Activated naive CD8-positive, alpha-beta T cell treated with anti-CD3 and anti-CD28 coated beads, Interleukin-2, amount 10 ng/mL, durations not matched to agents 7 days and 5 days (primary cell): ENCODE results near the gene DISP3. TPM values are rescaled to one million over a fixed set of nuclear protein-coding genes. Genes with fewer than 3 reads are reported as not detected.

Experiments used
- ATAC-seq: fragments of 150-1000 bp; cut with Tn5 transposase; one replicate; pipeline ENCODE4 v1.10.0; 2021; ENCODE audit warnings: low read depth, moderate library complexity
- POLR2A ChIA-PET: fragments of 350-600 bp; sonication (Branson Sonifier 250); formaldehyde crosslinking; loops from one replicate; lab custom pipeline; 2021; ENCODE audit warnings: antibody characterized with exemption; lab: Charles Lee
- DNase-seq: peaks from one replicate; pipeline ENCODE4 v3.0.0; 2021
- H3K27ac Mint-ChIP-seq: one replicate; pipeline ENCODE4 v1.8.0; 2022; ENCODE audit warnings: mild to moderate bottlenecking, mixed read lengths
- H3K27me3 Mint-ChIP-seq: one replicate; pipeline ENCODE4 v1.8.0; 2022; ENCODE audit warnings: mild to moderate bottlenecking, moderate library complexity, mixed read lengths
- H3K36me3 Mint-ChIP-seq: one replicate; pipeline ENCODE4 v1.8.0; 2021; ENCODE audit warnings: mild to moderate bottlenecking, mixed read lengths
- H3K4me1 Mint-ChIP-seq: one replicate; pipeline ENCODE4 v1.8.0; 2021; ENCODE audit warnings: mixed read lengths
- H3K4me3 Mint-ChIP-seq: one replicate; pipeline ENCODE4 v1.8.0; 2022; ENCODE audit warnings: mild to moderate bottlenecking, moderate library complexity, mixed read lengths
- H3K9me3 Mint-ChIP-seq: one replicate; pipeline ENCODE4 v1.8.0; 2021; ENCODE audit warnings: mixed read lengths
- total RNA-seq, 2 experiments: library from RNA; stranded (reverse); gene quantifications; one replicate each; pipeline ENCODE4 v1.2.3, GENCODE V29; 2021

The DISP3 gene
- total RNA-seq, 2 experiments from 2014 or later = 0.44 to 0.60 TPM

DNA sequence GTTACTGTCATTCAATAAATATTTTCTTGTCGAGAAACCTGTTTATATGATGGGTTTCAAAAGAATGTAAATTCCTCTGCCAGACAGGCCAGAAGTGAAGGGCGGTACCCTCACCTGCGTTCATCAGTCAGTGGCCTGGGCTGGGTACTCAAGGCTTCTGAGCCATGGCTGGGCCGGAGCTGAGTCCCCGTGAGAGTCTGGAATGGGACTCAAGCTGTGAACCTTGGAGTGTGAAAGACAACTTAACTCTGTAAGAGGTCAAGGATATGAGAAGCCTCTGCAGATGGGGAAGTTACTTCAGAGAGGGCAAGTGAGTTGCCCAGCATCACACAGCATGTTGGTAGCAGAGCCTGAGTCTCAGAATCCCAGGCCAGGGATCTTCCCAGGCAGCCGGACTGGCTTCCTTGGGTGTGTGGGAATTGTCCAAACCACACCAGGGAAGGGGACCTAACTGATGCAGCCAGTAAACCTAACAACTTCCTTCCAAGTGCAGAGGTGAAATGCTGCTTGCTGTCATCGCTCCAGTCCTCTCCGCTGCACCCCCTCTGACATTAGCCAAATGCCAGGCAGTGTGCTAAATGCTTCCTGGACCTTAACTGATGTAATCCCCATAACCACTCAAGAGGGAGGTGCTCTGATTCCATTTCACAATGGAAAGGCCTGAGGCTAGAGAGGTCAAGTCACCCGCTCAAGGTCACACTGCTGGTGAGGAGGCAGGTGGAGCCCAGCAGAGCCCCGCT is 4.8 kb downstream of the DISP3 start:
- Mint-ChIP-seq H3K36me3 (no peaks in the 10 kb centered on the region), H3K4me3 (no peak overlapping the region), H3K4me1 (peaks cover 5% of the 10 kb centered on the region), H3K27ac (no peak overlapping the region), H3K27me3 (peaks cover 33% of the 10 kb centered on the region), H3K9me3 (no peaks in the 10 kb centered on the region)
- ATAC-seq = no peak
- POLR2A ChIA-PET = no interaction called here
- no peak for DNase-seq

- Mint-ChIP-seq H3K4me3 (no peak overlapping the region), H3K27me3 (peaks cover 33% of the 10 kb centered on the region), H3K4me1 (peaks cover 5% of the 10 kb centered on the region), H3K9me3 (no peaks in the 10 kb centered on the region), H3K27ac (no peak overlapping the region), H3K36me3 (no peaks in the 10 kb centered on the region)
- no peak for ATAC-seq
- DNase-seq = no peak
- POLR2A ChIA-PET = no interaction called here
Observed at GRCh38 chr1:11484321-11484655, 5.3 kb downstream of the DISP3 start.

DNA sequence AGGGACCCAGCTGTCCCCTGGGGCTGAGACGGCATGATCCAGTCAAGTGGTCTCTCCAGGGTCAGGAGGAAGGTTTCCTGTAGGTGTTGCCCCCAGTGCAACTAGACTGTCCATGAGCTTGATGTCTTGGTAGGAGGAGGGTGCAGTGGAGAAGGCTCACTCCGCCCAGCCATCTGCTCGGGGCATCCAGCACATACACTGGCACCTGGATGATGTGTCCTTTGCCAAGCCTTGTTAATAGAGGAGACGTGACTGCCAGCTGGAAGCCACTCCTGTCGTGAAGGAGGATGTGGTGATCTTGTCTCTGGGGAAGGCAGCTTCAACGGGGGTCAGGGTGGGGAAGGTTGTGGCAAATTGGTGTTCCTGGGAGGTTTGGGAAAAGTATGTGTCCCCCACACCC is 6.2 kb downstream of the DISP3 start:
- no peak overlapping the region for H3K27ac Mint-ChIP-seq
- H3K4me1 Mint-ChIP-seq = peaks cover 4% of the 10 kb centered on the region
- no peaks in the 10 kb centered on the region for H3K36me3 Mint-ChIP-seq
- ATAC-seq (no peak), DNase-seq (no peak)
- POLR2A ChIA-PET = no interaction called here
- H3K4me3 Mint-ChIP-seq = no peak overlapping the region
- peaks cover 28% of the 10 kb centered on the region for H3K27me3 Mint-ChIP-seq
- H3K9me3 Mint-ChIP-seq = no peaks in the 10 kb centered on the region

DNA sequence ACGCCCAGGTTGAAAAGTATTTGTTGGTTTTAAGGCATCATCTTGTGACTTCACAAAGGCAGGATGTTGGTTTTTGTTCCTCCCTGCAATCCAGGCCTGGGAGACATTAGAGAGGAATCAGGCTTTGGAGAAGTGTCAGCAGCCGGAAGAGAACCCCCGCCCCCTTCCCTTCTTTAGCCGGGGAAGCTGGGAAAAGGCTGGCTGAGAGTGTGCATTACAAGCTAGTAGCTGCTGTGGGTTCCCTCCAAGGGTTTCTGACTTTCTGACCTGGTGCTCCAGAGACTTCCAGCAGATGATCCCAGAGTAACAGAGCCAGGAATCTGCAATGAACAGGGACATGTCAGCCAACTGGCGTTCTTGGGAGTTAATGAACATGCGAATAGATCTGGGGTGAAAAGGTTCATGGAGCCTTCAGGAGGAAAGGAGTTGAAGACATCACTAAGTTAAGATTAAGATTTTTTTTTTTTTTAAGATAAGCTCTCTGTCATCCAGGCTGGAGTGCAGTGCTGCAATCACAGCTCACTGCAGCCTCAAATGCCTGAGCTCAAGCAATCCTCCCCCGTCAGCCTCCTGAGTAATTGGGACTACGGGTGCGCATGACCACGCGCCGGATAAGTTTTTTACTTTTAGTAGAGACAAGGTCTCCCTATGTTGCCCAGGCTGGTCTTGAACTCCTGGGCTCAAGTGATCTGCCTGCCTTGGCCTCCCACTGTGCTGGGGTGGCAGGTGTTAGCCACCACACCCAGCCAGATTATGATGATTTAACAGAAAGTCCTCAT is 7.5 kb downstream of the DISP3 start:
- H3K9me3 Mint-ChIP-seq = no peaks in the 10 kb centered on the region
- no peak for DNase-seq
- no peaks in the 10 kb centered on the region for H3K4me1 Mint-ChIP-seq
- no peaks in the 10 kb centered on the region for H3K36me3 Mint-ChIP-seq
- H3K27ac Mint-ChIP-seq = no peak overlapping the region
- H3K27me3 Mint-ChIP-seq = peaks cover 17% of the 10 kb centered on the region
- H3K4me3 Mint-ChIP-seq = no peak overlapping the region
- ATAC-seq = no peak
- POLR2A ChIA-PET = no interaction called here

DNA sequence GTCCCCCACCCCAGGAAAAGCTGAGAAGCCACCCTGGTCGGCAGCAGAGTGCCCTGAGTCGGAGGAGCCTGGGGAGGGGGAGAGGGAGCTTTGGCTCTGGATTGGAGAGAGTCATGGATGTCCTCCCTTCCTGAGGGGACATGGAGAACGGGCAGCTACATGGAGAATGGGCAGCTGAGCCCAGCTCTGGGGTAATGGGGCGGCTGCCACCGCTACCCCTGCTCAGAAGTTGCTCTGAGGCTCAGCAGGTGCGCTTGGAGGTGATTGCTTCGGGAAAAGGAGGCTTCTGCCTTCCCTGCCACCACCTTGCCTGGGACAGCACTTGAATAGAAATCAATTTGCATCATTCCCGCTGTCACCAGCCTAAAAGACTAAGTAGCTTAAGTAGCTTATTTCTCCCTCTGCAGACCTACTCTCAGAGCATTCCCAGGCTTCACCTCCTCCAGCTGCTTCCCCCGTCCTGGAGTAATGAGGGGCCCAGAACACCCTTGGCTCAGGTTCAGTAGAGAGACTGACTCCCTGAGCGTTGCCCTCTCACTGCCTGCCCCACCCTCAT is 8.3 kb downstream of the DISP3 start:
- no peaks in the 10 kb centered on the region for H3K9me3 Mint-ChIP-seq
- H3K27ac Mint-ChIP-seq = no peak overlapping the region
- POLR2A ChIA-PET = no interaction called here
- no peak overlapping the region for H3K4me3 Mint-ChIP-seq
- no peak for DNase-seq
- H3K4me1 Mint-ChIP-seq = no peaks in the 10 kb centered on the region
- peaks cover 11% of the 10 kb centered on the region for H3K27me3 Mint-ChIP-seq
- no peak for ATAC-seq
- H3K36me3 Mint-ChIP-seq = no peaks in the 10 kb centered on the region

DNA sequence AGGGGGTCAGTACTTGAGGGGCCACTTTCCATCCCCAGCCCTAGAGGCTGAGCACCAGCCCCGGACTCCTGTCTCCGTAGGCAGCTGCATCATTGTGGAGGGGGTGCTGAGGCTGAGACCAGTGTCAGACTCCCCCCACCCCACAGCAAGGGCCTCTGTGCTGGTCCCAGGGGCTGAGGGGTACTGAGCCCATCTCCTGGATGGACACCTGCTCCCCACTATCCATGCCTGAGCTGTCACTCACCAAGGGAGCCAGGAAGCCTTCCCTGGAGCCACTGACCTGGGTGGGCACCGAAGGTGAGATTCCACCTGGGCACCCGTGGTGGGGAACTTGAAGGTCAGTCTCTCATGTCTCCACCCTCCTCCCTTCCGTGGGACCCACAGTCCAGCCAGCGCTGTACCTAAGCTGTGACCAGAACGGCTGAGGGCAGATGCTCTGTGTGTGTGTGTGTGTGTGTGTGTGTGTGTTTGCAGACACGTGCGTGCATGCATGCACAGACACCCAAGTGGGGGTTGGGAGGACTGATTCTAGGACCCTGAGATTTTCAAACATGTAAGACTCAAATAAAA is 9.3 kb downstream of the DISP3 start:
- Mint-ChIP-seq H3K27me3 (peaks cover 11% of the 10 kb centered on the region), H3K36me3 (no peaks in the 10 kb centered on the region), H3K9me3 (no peaks in the 10 kb centered on the region), H3K27ac (no peak overlapping the region), H3K4me3 (no peak overlapping the region), H3K4me1 (no peaks in the 10 kb centered on the region)
- DNase-seq = no peak
- no peak for ATAC-seq
- POLR2A ChIA-PET = no interaction called here

- Mint-ChIP-seq H3K4me1 (no peaks in the 10 kb centered on the region), H3K9me3 (peaks cover 1% of the 10 kb centered on the region), H3K27ac (no peak overlapping the region), H3K4me3 (no peak overlapping the region), H3K27me3 (peaks cover 10% of the 10 kb centered on the region), H3K36me3 (no peaks in the 10 kb centered on the region)
- POLR2A ChIA-PET = no interaction called here
- no peak for ATAC-seq
- no peak for DNase-seq
Observed at GRCh38 chr1:11488966-11489625, 10.1 kb downstream of the DISP3 start.

DNA sequence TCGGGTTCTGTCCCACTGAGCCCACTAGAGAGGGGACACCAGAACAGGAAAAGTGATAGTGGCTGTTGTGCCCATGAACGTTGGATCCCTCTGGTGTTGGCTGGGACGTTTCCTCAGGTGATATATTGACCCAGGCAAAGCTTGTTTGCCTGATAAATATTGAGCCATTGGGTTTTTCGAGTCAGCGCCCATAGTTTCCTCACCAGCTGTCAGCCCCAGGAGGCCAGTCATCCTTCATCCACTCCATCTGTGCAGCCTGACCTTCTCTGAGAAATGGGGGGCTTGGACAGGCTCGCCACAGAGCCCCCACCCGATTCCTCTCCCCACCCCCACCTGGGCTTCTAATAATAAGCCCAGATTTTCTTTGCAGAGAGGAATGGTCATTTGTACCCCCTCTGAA is 13.3 kb downstream of the DISP3 start:
- POLR2A ChIA-PET = interaction anchor here (0.7 kb wide), 1 partner anchor 514 kb away, joined by 3 read pairs; no protein-coding TSS in a partner anchor
- no peak for ATAC-seq
- H3K4me3 Mint-ChIP-seq = no peak overlapping the region
- peaks cover 1% of the 10 kb centered on the region for H3K9me3 Mint-ChIP-seq
- no peaks in the 10 kb centered on the region for H3K36me3 Mint-ChIP-seq
- H3K27ac Mint-ChIP-seq = no peak overlapping the region
- DNase-seq = no peak
- H3K27me3 Mint-ChIP-seq = no peaks in the 10 kb centered on the region
- no peaks in the 10 kb centered on the region for H3K4me1 Mint-ChIP-seq

DNA sequence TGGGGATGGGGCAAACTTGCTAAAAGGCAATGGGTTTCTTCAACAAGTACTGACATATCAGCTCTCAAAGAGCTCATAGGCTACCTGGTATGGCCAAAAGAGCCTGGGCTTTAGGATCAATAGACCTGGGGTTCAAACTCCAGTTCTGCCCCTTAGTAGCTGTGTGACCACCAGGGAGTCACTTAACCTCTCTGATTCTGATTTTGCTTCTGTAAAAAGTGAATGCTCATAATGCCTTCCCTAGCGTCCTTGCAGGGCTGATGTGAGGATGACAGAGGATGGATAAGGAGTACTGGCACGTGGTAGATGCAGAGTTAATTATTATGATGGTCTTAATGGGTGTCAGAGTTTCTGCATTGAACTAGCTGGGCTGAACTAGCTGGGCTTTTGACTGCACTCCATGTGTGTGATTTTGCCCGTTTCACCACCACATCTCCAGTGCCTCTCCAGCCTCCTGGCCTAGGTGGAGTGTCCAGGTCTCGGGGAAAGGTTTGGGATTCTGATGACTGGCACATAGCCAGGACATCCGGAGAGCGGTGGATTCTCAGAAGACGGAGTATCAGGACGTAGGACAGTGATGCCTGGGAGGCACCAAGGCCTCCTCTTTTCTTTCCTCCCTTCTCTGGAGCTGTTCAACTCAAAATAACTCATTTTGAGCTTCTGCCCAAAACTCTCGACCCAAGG is 15.2 kb downstream of the DISP3 start:
- H3K9me3 Mint-ChIP-seq = peaks cover 1% of the 10 kb centered on the region
- POLR2A ChIA-PET = no interaction called here

DNA sequence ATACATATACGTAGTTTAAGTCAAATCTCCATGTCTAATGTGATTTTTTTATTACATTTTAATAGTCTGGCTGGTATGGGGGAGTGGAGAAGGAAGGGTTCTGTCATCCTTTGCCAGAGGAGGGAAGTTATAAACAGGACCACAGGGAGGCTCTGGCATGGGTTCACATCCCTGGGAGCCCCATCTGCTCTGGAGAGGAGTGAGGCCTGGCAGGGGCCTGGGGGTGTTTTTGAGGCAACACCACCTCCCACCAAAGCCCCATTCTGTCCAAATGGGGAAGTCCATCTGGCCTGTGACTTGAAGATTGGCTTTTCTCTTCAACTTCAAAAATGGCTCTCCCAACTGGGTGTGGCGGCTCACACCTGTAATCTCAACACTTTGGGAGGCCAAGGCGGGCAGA is 15.8 kb downstream of the DISP3 start:
- ATAC-seq (no peak), DNase-seq (no peak)
- POLR2A ChIA-PET = no interaction called here
- Mint-ChIP-seq H3K36me3 (no peaks in the 10 kb centered on the region), H3K4me1 (no peaks in the 10 kb centered on the region), H3K9me3 (peaks cover 1% of the 10 kb centered on the region), H3K4me3 (no peak overlapping the region), H3K27me3 (peaks cover 4% of the 10 kb centered on the region), H3K27ac (no peak overlapping the region)

More for the DNA sequence above, 15.2 kb downstream of the DISP3 start:
- ATAC-seq (no peak), DNase-seq (no peak)
- Mint-ChIP-seq H3K4me1 (no peaks in the 10 kb centered on the region), H3K36me3 (no peaks in the 10 kb centered on the region), H3K4me3 (no peak overlapping the region), H3K27me3 (no peaks in the 10 kb centered on the region), H3K27ac (no peak overlapping the region)

GRCh38 chr1:11495579-11495978 is 16.6 kb downstream of the DISP3 start:
- POLR2A ChIA-PET = no interaction called here
- ATAC-seq = no peak
- H3K36me3 Mint-ChIP-seq = no peaks in the 10 kb centered on the region
- H3K4me3 Mint-ChIP-seq = no peak overlapping the region
- no peak overlapping the region for H3K27ac Mint-ChIP-seq
- no peak for DNase-seq
- peaks cover 4% of the 10 kb centered on the region for H3K27me3 Mint-ChIP-seq
- peaks cover 1% of the 10 kb centered on the region for H3K9me3 Mint-ChIP-seq
- no peaks in the 10 kb centered on the region for H3K4me1 Mint-ChIP-seq

DNA sequence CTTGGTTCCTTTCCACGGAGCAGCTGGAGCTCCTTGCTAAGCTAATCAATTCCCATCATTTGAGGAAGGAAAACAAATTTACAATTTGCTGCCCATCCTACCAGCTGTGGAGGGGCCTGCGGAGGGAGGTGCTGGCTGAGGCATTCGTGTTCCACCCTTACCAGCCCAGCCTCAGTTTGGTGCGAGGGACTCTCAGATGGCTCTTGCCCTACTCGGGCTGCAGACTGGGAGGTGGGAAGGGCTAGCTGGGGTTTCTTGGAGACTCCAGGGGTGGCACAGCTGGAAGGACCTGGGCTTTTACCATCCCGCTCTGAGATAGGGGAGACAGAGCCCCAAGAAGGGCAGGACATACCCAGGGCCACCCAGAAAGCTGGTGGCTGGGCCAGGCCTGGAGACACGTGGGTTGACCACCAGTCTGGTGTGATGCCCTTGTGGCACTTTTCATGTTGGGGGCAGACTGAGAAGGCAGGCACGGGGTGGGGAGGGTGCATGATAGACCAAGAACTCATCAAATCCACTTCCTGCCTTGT is 17.7 kb downstream of the DISP3 start:
- Mint-ChIP-seq H3K27me3 (peaks cover 4% of the 10 kb centered on the region), H3K27ac (no peak overlapping the region), H3K36me3 (no peaks in the 10 kb centered on the region), H3K4me3 (no peak overlapping the region), H3K9me3 (peaks cover 1% of the 10 kb centered on the region), H3K4me1 (no peaks in the 10 kb centered on the region)
- ATAC-seq (no peak), DNase-seq (no peak)
- POLR2A ChIA-PET = no interaction called here
